ENCODE data around the gene TNNI3. TPM values are rescaled to one million over a fixed set of nuclear protein-coding genes. Genes with fewer than 3 reads are reported as not detected.

The TNNI3 gene
- total and polyA plus RNA-seq, 9 of the 15 experiments (the other 6 are each of a cell fraction or from before 2014, with no cell fraction given) = 4.7 to 158 (median 42.0) TPM

DNA sequence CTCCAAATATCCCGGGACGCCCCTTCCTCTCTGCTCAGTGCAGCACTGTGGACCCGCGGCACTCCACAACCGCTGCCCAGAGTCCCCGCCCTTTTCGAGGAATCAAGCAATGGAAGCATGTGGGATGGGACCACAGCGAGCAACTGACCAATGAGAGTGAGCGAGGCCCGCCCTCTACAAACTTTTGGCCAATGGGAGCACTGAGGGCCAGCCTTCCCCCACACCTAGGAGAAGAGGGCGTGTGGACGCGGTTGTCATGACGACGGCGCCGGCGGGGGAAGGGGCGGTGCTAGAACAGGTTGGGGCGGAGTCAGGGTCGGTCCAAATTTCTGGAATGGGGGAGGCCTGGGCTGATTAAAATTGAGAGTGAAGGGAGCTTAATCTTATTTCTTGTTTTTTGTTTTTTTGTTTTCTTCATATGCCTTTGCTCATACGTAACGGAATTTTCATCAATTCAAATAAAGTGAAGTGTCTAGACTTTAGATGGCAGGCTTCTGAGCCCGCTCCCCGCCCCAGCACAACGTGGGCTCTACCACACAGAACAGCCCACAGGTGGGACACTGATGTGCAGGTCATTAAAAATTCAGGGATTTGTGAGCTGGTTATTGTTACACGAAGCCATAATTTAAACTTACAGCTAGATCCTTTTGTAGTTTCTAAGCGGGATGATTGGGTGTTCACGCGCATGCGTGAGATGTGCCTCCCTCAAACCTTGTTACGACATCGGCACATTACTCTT, 9.2 kb upstream of the TNNI3 start, which contains the start of gene DNAAF3 (continued):
- TF ChIP-seq FOXA3 (CRISPR knock-in tag; conservative IDR thresholded peaks at IDR 0.05 in 1 of 2, IDR thresholded peaks at IDR 0.05 in 1 of 2) (0 out of 4 replicates have a peak, but pooled peaks of 1 of the 2 experiments have one; percentile 28), HDGF (IDR thresholded peaks at IDR 0.05) (no peak), L3MBTL2 (IDR thresholded peaks at IDR 0.05) (peak; percentile 21; the same call in 1 of the 2 replicates), EHMT2 (IDR thresholded peaks at IDR 0.05) (no peak), IFI16 (CRISPR knock-in tag; IDR thresholded peaks at IDR 0.05) (no peak), ILK (tag; IDR thresholded peaks at IDR 0.05; ENCODE audit: borderline replicate concordance, low read depth) (no peak), SMARCE1 (IDR thresholded peaks at IDR 0.05) (no peak), SMARCC2 (IDR thresholded peaks at IDR 0.05; ENCODE audit: low read depth) (no peak), CCNT2 (IDR thresholded peaks at IDR 0.05; ENCODE audit: borderline replicate concordance, extremely low read depth, insufficient read length, low read depth, low read length) (no peak), ZBTB17 (CRISPR knock-in tag; IDR thresholded peaks at IDR 0.05) (no peak), KLF6 (CRISPR knock-in tag; IDR thresholded peaks at IDR 0.05; ENCODE audit: borderline replicate concordance) (no peak), EP400 (IDR thresholded peaks at IDR 0.05) (no peak), HMG20A (CRISPR knock-in tag; conservative IDR thresholded peaks at IDR 0.05) (0 out of 2 replicates have a peak, but pooled peaks have one; percentile 47), POLR2B (IDR thresholded peaks at IDR 0.05; ENCODE audit: low read depth, partially characterized antibody) (no peak), CBX5 (IDR thresholded peaks at IDR 0.05; ENCODE audit: borderline replicate concordance, low read depth) (no peak), FOXJ3 (CRISPR knock-in tag; IDR thresholded peaks at IDR 0.05) (peak; percentile 74; the same call in 1 of the 2 replicates), FIP1L1 (IDR thresholded peaks at IDR 0.05; ENCODE audit: low read depth, low read length, poor library complexity, severe bottlenecking) (no peak), NELFE (IDR thresholded peaks at IDR 0.05; ENCODE audit: insufficient read depth, insufficient read length) (no peak), NUFIP1 (IDR thresholded peaks at IDR 0.05; ENCODE audit: partially characterized antibody) (peak; percentile 91), NFRKB (IDR thresholded peaks at IDR 0.05; ENCODE audit: low read depth) (no peak), ZKSCAN8 (CRISPR knock-in tag; IDR thresholded peaks at IDR 0.05) (no peak), ZNF263 (CRISPR knock-in tag; IDR thresholded peaks at IDR 0.05; ENCODE audit: borderline replicate concordance) (0 out of 2 replicates have a peak, but pooled peaks have one; percentile 1), ATF1 (CRISPR knock-in tag; IDR thresholded peaks at IDR 0.05) (no peak), ATF1 (tag; IDR thresholded peaks at IDR 0.05) (no peak)
- TF ChIP-seq, protein P1, sequence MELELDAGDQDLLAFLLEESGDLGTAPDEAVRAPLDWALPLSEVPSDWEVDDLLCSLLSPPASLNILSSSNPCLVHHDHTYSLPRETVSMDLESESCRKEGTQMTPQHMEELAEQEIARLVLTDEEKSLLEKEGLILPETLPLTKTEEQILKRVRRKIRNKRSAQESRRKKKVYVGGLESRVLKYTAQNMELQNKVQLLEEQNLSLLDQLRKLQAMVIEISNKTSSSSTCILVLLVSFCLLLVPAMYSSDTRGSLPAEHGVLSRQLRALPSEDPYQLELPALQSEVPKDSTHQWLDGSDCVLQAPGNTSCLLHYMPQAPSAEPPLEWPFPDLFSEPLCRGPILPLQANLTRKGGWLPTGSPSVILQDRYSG (tag; conservative IDR thresholded peaks at IDR 0.05; ENCODE audit: low read depth) = no peak
- TF ChIP-seq, protein P2, sequence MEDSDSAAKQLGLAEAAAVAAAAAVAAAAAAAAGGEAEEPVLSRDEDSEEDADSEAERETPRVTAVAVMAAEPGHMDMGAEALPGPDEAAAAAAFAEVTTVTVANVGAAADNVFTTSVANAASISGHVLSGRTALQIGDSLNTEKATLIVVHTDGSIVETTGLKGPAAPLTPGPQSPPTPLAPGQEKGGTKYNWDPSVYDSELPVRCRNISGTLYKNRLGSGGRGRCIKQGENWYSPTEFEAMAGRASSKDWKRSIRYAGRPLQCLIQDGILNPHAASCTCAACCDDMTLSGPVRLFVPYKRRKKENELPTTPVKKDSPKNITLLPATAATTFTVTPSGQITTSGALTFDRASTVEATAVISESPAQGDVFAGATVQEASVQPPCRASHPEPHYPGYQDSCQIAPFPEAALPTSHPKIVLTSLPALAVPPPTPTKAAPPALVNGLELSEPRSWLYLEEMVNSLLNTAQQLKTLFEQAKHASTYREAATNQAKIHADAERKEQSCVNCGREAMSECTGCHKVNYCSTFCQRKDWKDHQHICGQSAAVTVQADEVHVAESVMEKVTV (CRISPR knock-in tag; IDR thresholded peaks at IDR 0.05) = 0 out of 2 replicates have a peak, but pooled peaks have one; percentile 46
- TF ChIP-seq, protein P3, sequence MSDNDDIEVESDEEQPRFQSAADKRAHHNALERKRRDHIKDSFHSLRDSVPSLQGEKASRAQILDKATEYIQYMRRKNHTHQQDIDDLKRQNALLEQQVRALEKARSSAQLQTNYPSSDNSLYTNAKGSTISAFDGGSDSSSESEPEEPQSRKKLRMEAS (CRISPR knock-in tag; IDR thresholded peaks at IDR 0.05) = peak; percentile 49; the same call in 1 of the 2 replicates
